Glutamatergic neuron (in vitro differentiated cells): ENCODE results near the gene ESR2. TPM values are rescaled to one million over a fixed set of nuclear protein-coding genes. Genes with fewer than 3 reads are reported as not detected.

ENCODE experiments used
- DNase-seq: peaks from one replicate; pipeline ENCODE4 v3.0.0; 2022
- H3K27ac Mint-ChIP-seq: one replicate; pipeline ENCODE4 v1.8.0; 2020; ENCODE audit warnings: mild to moderate bottlenecking, mixed read lengths, inconsistent platforms; ENCODE audit not compliant: unreplicated experiment
- H3K27me3 Mint-ChIP-seq: one replicate; pipeline ENCODE4 v1.8.0; 2020; ENCODE audit warnings: mild to moderate bottlenecking, moderate library complexity, mixed read lengths, inconsistent platforms; ENCODE audit not compliant: unreplicated experiment
- H3K36me3 Mint-ChIP-seq: one replicate; pipeline ENCODE4 v1.8.0; 2020; ENCODE audit warnings: mild to moderate bottlenecking, mixed read lengths, inconsistent platforms; ENCODE audit not compliant: unreplicated experiment
- H3K4me1 Mint-ChIP-seq: one replicate; pipeline ENCODE4 v1.8.0; 2020; ENCODE audit warnings: mild to moderate bottlenecking, low read depth, mixed read lengths, inconsistent platforms; ENCODE audit not compliant: unreplicated experiment
- H3K4me3 Mint-ChIP-seq: one replicate; pipeline ENCODE4 v1.8.0; 2020; ENCODE audit warnings: mild to moderate bottlenecking, mixed read lengths, inconsistent platforms; ENCODE audit not compliant: unreplicated experiment
- H3K9me3 Mint-ChIP-seq: one replicate; pipeline ENCODE4 v1.8.0; 2020; ENCODE audit warnings: mild to moderate bottlenecking, moderate library complexity, mixed read lengths, inconsistent platforms; ENCODE audit not compliant: unreplicated experiment
- total RNA-seq: library from RNA; stranded (reverse); fragmentation: NEBNext Ultra II Directional; extraction: Animal tissue kit (Norgen Biotek cat#: 25700); gene quantifications from one replicate; pipeline ENCODE4 v1.2.1, GENCODE V29; 2021; ENCODE audit not compliant: unreplicated experiment
- TF ChIP-seq, protein P1 (sequence below): fragments of 200-600 bp; sonication (generic); IDR thresholded peaks from one replicate; pipeline ENCODE4 v1.5.0; 2021; ENCODE audit not compliant: partially characterized antibody, unreplicated experiment

Gene ESR2
- total RNA-seq, 1 donor from 2014 or later = 0.66 TPM

DNA sequence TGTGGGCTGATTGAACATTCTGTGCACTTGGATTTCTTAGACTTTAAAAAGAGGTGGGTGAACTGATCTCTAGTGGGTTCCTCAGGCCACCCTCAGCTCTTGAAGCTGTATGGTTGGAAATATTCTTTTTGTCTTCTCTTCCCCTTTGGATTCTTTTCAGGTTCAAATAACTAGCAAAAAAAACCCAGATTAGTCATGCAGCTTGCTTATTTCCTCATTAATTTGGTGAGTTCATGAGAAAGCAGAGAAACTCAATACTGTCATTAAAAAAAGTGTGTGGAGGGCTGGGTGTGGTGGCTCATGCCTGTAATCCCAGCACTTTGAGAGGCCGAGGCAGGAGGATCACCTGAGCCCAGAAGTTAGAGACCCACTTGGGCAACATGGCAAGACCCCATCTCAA lies 183.4 kb downstream of the ESR2 start:
- Mint-ChIP-seq H3K4me1 (no peaks in the 10 kb centered on the region), H3K36me3 (no peaks in the 10 kb centered on the region), H3K27me3 (peaks cover 1% of the 10 kb centered on the region), H3K4me3 (no peak overlapping the region), H3K27ac (no peak overlapping the region), H3K9me3 (no peaks in the 10 kb centered on the region)
- TF ChIP-seq, protein P1, sequence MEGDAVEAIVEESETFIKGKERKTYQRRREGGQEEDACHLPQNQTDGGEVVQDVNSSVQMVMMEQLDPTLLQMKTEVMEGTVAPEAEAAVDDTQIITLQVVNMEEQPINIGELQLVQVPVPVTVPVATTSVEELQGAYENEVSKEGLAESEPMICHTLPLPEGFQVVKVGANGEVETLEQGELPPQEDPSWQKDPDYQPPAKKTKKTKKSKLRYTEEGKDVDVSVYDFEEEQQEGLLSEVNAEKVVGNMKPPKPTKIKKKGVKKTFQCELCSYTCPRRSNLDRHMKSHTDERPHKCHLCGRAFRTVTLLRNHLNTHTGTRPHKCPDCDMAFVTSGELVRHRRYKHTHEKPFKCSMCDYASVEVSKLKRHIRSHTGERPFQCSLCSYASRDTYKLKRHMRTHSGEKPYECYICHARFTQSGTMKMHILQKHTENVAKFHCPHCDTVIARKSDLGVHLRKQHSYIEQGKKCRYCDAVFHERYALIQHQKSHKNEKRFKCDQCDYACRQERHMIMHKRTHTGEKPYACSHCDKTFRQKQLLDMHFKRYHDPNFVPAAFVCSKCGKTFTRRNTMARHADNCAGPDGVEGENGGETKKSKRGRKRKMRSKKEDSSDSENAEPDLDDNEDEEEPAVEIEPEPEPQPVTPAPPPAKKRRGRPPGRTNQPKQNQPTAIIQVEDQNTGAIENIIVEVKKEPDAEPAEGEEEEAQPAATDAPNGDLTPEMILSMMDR = no peak
- no peak for DNase-seq

DNA sequence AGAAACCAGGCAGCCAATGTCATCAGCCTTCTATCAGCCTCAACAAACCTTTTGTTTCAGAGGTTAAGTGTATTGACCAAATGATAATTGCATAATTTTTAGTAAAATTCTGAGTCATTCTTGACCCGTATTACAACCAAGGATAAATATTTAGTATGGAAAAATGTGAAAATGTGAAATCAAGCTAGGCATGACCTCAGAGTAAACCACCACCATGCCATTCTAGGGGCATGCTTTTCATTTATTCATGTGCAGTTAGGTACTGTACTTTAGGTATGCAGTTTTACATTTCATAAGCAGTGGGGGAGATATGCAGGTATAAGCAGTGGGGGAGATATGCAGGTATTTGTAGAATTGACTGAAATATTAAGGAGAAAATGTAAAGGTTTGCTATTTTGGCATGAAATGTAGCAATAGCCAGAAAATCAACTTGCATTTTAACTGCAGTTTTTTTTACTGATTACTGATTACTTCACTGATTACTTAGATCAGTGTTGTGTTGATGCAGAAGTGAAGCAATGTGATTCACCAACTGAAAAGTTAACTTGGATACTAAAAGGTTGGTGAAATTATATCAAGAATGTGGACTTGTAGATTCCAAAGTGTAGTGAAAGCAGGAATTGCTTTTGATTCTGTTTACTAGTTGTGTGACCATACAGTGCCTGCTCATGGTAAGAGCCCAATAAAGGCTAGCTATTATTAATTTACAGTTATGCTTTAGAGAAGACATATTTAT lies 184.2 kb downstream of the ESR2 start:
- Mint-ChIP-seq H3K4me3 (no peak overlapping the region), H3K27ac (no peak overlapping the region), H3K4me1 (no peaks in the 10 kb centered on the region), H3K27me3 (peaks cover 1% of the 10 kb centered on the region), H3K9me3 (no peaks in the 10 kb centered on the region), H3K36me3 (no peaks in the 10 kb centered on the region)
- TF ChIP-seq, protein P1 = no peak
- no peak for DNase-seq

DNA sequence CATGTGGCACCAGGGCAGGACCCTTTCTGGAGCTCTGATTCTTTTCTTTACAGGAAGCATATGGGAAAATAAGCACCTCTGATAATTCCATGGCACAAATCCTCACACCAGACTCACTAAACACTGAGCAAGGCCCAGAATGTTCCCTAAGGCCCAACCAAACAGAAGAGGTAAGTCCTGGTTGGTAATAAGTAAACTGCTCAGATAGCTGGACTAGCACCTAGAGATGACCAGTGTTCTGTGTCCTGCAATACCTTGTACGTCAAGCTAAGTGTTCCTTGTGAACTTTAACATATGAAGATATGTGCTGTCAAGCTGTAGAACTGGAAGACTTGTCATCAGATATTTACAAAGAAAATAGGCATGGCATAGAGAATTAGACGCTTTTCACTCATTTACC lies 186.7 kb downstream of the ESR2 start:
- no peaks in the 10 kb centered on the region for H3K4me1 Mint-ChIP-seq
- H3K27me3 Mint-ChIP-seq = peaks cover 3% of the 10 kb centered on the region
- peaks cover 2% of the 10 kb centered on the region for H3K9me3 Mint-ChIP-seq
- no peak overlapping the region for H3K27ac Mint-ChIP-seq
- H3K36me3 Mint-ChIP-seq = no peaks in the 10 kb centered on the region
- no peak overlapping the region for H3K4me3 Mint-ChIP-seq
- no peak for DNase-seq
- TF ChIP-seq, protein P1 = no peak

DNA sequence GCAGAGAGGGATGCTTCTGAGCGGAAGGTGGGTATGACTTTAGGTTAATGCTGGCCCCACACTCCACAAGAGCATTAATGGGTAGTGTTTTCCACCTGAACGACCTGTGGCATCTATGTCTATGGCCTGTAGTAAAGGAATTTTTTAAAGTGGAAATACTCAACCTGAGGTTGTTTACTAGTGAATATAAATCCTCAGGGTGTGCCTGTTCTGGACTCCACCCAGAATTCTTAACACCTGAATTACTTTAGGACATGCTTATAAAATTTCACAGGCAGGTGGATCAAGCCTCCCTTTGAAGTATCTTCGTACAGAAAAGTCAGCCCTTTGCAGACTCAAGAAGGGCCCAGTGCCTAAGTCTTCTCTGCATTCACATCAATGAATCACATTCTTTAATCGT lies 196.1 kb downstream of the ESR2 start:
- no peak for DNase-seq
- no peaks in the 10 kb centered on the region for H3K9me3 Mint-ChIP-seq
- TF ChIP-seq, protein P1 = no peak
- H3K36me3 Mint-ChIP-seq = no peaks in the 10 kb centered on the region
- peaks cover 5% of the 10 kb centered on the region for H3K4me1 Mint-ChIP-seq
- peaks cover 1% of the 10 kb centered on the region for H3K27me3 Mint-ChIP-seq
- no peak overlapping the region for H3K27ac Mint-ChIP-seq
- H3K4me3 Mint-ChIP-seq = no peak overlapping the region

DNA sequence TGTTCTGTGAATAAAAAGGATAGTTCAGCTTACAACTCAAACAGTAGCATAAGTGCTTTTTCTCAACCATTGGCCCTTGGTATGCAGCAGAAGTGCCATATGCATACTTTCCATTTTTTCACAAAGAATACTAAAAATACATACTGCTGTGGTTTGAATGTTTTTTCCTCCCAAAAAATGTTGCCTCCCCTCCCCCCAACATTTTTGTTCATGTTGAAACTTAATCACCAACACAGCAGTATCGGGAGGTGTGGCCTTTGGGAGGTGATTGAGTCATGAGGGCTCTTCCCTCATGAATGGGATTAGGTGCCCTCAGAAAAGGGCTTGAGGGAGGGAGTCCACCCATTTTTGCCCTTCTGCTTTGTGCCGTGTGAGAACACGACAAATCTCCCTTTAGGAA lies 198.6 kb downstream of the ESR2 start:
- Mint-ChIP-seq H3K9me3 (no peaks in the 10 kb centered on the region), H3K36me3 (no peaks in the 10 kb centered on the region), H3K4me3 (no peak overlapping the region), H3K27me3 (peaks cover 1% of the 10 kb centered on the region), H3K4me1 (peaks cover 6% of the 10 kb centered on the region), H3K27ac (no peak overlapping the region)
- no peak for DNase-seq
- TF ChIP-seq, protein P1 = no peak
